ENCODE measurements around the gene SPG21. TPM values are rescaled to one million over a fixed set of nuclear protein-coding genes. Genes with fewer than 3 reads are reported as not detected.

The SPG21 gene
- total and polyA plus RNA-seq, 2 of the 4 experiments (the other 2 are of a cell fraction), result 59.9 to 60.8 TPM

GRCh38 chr15:65004993-65005392 lies 15.3 kb upstream of the SPG21 start:
- no peak overlapping the region for H2AK9ac ChIP-seq (replicated peaks; ENCODE audit: low read depth, low read length, poor library complexity)
- H3K9ac ChIP-seq (ENCODE audit: low read depth, low read length), result no peak overlapping the region
- BruUV-seq (replicated peaks), result no TSS peak
- no peak overlapping the region for H3K56ac ChIP-seq (ENCODE audit: extremely low read depth, insufficient read depth, low read length)
- no peaks in the 10 kb centered on the region for H3K27me3 ChIP-seq (ENCODE audit: control insufficient read depth, insufficient read depth, low read length)
- no peaks in the 10 kb centered on the region for H3K79me1 ChIP-seq (ENCODE audit: low read depth in 1 of 2, low read length in 2 of 2)
- dilution Hi-C loops (cut with HindIII; ENCODE audit: low sequenced_read_pairs, unreplicated experiment), result no loop called here
- H4K91ac ChIP-seq (ENCODE audit: insufficient read depth, low read depth, low read length), result no peak overlapping the region
- no peak overlapping the region for H2AK5ac ChIP-seq (ENCODE audit: low read depth, low read length)
- H3K9me1 ChIP-seq (ENCODE audit: insufficient read depth, low read length), result no peaks in the 10 kb centered on the region; the same call in 1 of the 2 replicates
- no peak overlapping the region for H2BK20ac ChIP-seq (ENCODE audit: low read depth, low read length)
- H3K4me2 ChIP-seq (ENCODE audit: low read depth, low read length), result no peak overlapping the region
- H4K8ac ChIP-seq (ENCODE audit: low read depth in 2 of 2, low read length in 2 of 2), result no peak overlapping the region
- no peak overlapping the region for H2BK15ac ChIP-seq (ENCODE audit: low read depth, low read length)
- H2BK5ac ChIP-seq (ENCODE audit: low read depth, low read length, poor library complexity, severe bottlenecking), result no peak overlapping the region
- intact Hi-C loops (cut with micrococcal nuclease), result no loop called here
- no peak overlapping the region for H3K27ac ChIP-seq (ENCODE audit: insufficient read depth, low read length)
- no CpG with 5 or more reads among the region's 3 CpGs for WGBS, 2 experiments (ENCODE audit: extremely low coverage in 2 of 2, insufficient read length in 1 of 2)
- no peak overlapping the region for H2BK120ac ChIP-seq (ENCODE audit: low read depth, low read length)
- H4K5ac ChIP-seq (ENCODE audit: low read depth, low read length), result no peak overlapping the region
- no peak overlapping the region for H2AFZ ChIP-seq (replicated peaks; ENCODE audit: low read length, poor library complexity)
- H3K4me3 ChIP-seq (ENCODE audit: insufficient read depth, low read depth, low read length), result no peak overlapping the region
- in situ Hi-C loops (cut with MboI; ENCODE audit: low sequenced_read_pairs), result no loop called here
- no peak overlapping the region for H3K23ac ChIP-seq (ENCODE audit: low read depth, low read length)
- H3K14ac ChIP-seq (replicated peaks; ENCODE audit: low read depth, low read length), result no peak overlapping the region
- DNase-seq (no peak), ATAC-seq (ENCODE audit: low read depth) (no peak)
- H3K9me3 ChIP-seq (ENCODE audit: control insufficient read depth, insufficient read depth, low read length), result no peaks in the 10 kb centered on the region
- TF ChIP-seq RAD21 (IDR thresholded peaks at IDR 0.05; ENCODE audit: low read length) (no peak), SMC3 (IDR thresholded peaks at IDR 0.05; ENCODE audit: low read depth, low read length) (no peak), CHD1 (IDR thresholded peaks at IDR 0.05; ENCODE audit: low read depth, low read length) (no peak), FOS (IDR thresholded peaks at IDR 0.05; ENCODE audit: low read depth, low read length) (no peak), MAFK (IDR thresholded peaks at IDR 0.05; ENCODE audit: low read depth, low read length) (0 out of 2 replicates have a peak, but pooled peaks have one; percentile 5)
- ChIA-PET CTCF (no interaction called here), POLR2A (ENCODE audit: unreplicated experiment) (no interaction called here)
- H3K18ac ChIP-seq (ENCODE audit: low read depth, low read length), result no peak overlapping the region
- no peaks in the 10 kb centered on the region for H4K20me1 ChIP-seq (ENCODE audit: insufficient read depth, low read length)
- H3K36me3 ChIP-seq (ENCODE audit: control insufficient read depth, insufficient read depth, low read length), result peaks cover 13% of the 10 kb centered on the region
- H3K4me1 ChIP-seq (ENCODE audit: control insufficient read depth, insufficient read depth, low read length), result no peaks in the 10 kb centered on the region
- H3K4ac ChIP-seq (ENCODE audit: low read depth, low read length), result no peak overlapping the region
